ENCODE measurements around the gene PRKAG2. TPM values are rescaled to one million over a fixed set of nuclear protein-coding genes. Genes with fewer than 3 reads are reported as not detected.

PRKAG2 gene
- total RNA-seq (ENCODE audit: low replicate concordance) = 6.2 and 11.7 TPM in 2 replicates

DNA sequence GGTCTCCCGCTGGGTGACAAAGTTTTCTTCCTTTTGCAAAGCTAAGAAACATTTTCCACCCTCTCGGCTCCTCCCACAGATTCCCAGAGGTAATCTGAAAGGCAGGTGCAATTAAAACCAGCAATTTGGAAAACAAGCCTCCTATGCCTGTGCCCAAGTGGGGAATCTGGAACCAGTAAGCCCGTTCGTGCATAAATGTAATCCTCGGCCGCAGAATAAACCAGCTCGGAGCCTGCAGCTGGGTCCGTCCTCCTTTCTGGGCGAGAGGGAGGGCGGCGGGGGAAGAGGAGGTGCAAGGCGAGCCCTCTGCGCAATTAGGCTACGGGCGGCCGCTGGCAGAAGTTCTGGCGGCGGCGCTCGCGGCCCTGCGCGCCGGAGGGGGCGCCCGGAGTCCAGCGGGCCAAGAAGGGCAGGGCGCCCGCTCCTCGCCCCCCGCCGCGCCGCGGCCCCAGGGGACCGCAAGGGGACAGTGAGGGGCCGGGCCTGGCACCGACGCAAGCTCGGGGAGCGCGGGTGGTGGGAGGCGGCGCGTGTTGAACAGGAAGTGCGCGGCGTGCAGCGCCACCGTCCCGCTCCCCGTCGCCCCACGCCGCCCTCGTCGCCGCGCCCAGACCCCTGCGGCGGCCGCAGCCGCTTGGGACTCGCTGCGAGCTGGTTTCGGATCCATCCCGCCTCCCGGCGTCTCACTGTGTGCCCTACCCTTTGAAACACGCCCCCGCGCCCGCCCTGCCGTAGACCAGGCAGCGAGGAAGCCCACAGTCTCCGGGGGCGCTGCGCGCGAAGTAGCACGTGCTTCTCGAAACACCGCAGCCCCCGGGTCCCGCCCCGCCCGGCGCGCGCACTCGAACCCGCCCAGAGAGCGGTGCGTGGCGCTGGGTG lies at the start of gene PRKAG2:
PRKAG2 (minus strand) TSS at position 217 of the 879 bp plus-strand sequence. CDS start 495 bp downstream, outside the sequence.

DNA sequence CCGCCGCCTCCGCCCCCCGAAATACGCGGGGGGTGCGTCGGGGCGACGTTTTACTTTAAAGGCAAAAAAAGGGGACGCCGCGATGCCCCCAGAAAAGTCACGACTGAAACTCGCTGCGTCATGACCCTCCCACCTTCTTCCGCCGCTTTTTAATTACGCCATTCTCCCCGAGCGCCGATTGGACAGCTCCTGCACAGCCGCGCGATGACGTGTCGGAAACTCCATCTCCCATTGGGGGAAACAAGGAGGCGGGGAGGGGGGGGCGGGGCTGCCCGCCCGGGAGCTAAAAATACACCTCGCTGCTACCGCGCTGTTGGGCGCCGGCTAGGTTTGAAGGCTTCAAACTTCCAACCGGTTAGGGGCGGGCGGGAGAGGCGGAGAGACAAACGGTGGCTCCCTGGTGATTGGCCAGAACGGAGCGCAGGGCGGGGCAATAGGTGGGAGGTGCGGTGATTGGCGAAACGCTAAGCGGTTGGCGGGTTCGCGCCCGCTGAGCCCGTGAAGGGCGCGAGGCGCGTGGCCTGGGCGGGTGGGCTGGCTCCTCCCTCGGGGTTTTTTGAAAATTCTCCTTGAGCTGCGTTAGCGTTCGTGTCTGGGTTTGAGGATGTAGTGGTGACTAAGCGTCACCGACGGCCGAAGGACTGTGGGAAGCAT lies 357.0 kb downstream of the PRKAG2 start, which contains the start of gene RHEB:
RHEB (minus strand) TSS at position 131 of the 654 bp plus-strand sequence. CDS start 384 bp downstream, outside the sequence.

Other genes starting within 250 kb of the PRKAG2 start
- gene GALNTL5, start 79.3 kb upstream of the PRKAG2 start, total RNA-seq (ENCODE audit: low replicate concordance) = not detected in 2 replicates
- 29.0 and 51.4 TPM in 2 replicates for gene GALNT11, start 148.6 kb upstream of the PRKAG2 start, total RNA-seq (ENCODE audit: low replicate concordance)

Data from smooth muscle cell of the coronary artery (primary cell).